GM18499 (cell line): Measurements from ENCODE around the gene KDM4B.
"Not testable (repeated sequence)": the region's sequence is repeated elsewhere in the genome, so short reads cannot be mapped to it uniquely, and the experiment has no call there.

ENCODE experiments used
- ATAC-seq: cut with Tn5 transposase; IDR thresholded peaks from one replicate; pipeline ENCODE4 v1.9.1; 2021; ENCODE audit warnings: moderate number of reproducible peaks; ENCODE audit not compliant: insufficient read depth, unreplicated experiment

Gene KDM4B

DNA sequence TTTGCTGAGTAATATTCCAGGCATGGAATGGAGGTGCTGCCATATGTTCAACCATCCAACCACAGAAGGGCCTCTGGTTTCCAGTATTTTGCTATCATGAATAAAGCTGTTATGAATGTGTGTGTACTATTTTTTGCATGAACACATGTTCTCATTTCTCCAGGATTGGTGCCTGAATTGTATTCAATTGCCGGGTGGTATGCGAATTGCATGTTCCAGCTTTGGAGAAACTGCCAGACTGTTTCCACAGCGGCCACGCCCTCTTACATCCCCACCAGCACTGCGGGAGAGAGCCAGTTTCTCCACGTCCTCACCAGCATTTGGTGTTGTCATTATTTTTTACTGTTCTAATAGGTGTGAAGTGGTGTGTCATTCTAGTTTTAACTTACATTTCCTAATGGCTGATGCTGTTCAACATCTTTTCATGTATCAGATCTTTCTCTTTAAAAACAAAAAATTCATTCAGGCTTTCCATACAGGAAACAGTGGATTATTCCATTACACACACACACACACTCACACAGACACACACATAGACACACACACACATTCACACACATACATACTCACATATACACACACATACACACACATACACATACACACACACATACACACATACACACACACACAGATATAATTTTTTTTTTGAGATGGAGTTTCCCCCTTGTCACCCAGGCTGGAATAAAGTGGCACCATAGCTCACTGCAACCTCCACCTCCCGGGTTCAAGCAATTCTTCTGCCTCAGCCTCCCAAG, 217.6 kb downstream of the KDM4B start:
- ATAC-seq: no peak

GRCh38 chr19:5188548-5189317, 219.8 kb downstream of the KDM4B start:
- ATAC-seq: no peak

GRCh38 chr19:5189318-5189607, 220.3 kb downstream of the KDM4B start:
- no peak for ATAC-seq

DNA sequence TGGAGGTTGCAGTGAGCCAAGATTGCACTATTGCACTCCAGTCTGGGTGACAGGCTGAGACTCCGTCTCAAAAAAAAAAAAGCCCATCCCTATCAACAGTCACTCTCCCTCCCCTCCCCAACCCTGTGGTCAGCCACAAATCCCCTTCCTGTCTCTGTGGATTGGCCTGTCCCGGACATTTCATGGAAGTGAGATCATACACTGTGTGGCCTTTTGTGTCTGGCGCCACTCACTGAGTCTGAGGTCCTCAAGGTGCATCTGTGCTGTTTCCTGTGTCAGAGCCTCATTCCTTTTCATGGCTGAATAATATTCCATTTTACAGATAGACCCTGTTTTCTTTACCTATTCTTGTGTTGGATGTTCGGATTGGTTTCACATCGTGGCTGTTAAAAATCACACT, 222.2 kb downstream of the KDM4B start:
- no peak for ATAC-seq

- no peak for ATAC-seq
Observed at GRCh38 chr19:5192568-5192967, 223.7 kb downstream of the KDM4B start.

DNA sequence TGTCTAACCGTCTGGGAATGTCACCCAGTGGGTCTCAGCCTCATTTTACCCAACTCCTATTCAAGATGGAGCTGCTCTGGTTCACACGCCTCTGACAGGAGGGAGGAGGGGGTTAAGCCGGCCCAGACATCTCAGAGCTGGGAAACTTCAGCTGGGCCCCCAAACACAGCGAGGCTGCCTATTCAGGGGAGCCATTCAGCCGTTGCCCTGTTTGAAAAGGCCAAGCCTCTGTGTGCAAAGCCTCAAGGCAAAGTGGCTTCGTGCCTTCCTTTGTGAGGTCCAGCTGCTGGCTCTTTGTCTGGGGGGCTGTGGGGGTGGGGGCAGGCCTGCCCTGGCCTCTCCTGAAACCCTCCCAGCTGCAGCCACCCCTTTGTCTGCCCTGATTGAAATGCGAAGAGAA, 224.3 kb downstream of the KDM4B start:
- ATAC-seq: no peak

DNA sequence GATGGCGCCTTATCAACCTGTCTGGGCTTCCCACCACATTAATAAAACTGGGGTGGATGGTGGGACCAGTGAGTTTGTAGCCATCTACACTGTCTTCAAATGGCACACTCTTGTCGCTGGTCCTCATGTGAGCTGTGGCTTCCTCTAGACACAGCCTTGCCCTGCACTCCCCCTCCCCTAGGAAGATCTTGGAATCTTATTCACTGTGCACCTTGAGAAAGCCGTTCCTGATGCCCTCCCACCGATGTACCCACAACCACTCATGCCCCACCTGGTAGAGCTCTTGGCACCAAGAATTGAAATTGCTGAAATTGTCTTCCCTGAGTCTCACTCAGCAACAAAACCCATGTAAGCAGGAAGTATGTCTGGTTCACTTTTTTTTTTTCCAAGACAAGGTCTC, 225.7 kb downstream of the KDM4B start:
- no peak for ATAC-seq

DNA sequence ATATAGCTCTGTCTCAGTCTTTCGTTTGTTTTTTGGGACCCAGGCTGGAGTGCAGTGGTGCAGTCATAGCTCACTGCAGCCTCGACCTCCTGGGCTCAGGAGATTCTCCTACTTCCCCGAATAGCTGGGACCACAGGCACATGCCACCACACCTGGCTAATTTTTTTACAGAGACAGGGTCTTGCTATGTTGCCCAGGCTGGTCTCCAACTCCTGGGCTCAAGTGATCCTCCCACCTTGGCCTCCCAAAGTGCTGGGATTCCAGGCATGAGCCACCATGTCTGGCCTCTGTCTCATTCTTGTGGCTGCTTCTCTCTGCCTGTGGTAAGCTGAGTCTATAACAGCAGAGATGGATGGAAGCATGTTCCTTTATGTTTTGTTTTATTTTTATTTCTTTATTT, 226.7 kb downstream of the KDM4B start:
- not testable (repeated sequence) for ATAC-seq

DNA sequence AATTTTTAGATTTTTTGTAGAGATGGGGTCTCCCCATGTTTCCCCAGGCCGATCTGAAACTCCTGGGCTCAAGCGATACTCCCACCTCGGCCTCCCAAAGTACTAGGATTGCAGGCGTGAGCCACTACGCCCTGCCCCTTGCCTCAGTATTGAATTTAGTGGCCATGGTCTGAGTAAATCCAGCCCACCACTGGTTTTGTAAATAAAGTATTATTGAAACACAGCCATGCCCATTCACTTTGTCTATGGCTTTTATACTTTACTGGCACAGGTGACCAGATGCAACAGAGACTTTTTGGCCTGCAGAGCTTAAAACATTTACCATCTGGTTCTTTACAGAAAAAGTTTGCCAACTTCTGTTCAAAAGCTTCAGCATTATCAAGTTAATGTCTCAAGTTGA, 227.9 kb downstream of the KDM4B start:
- ATAC-seq: no peak

DNA sequence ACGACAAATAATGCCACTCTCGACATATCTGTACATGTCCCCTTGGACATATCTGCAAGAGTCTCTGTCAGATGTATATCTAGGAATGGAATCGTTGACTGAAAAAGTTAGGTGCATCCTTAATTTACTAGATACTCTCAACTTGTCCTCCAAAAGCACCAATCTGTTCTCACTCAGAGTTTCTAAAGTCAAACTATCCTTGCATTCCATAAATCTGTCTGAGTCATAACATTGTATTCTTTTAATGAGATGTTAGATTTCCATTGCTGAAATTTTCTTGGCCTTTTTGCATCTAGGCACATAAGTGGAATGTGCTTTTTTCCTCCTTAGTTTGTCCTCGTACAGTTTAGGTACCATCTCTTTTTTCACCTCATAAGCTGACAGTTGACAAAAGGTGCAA, 231.9 kb downstream of the KDM4B start:
- no peak for ATAC-seq

GRCh38 chr19:5202553-5202952, 233.6 kb downstream of the KDM4B start:
- no peak for ATAC-seq
